Adipocyte (in vitro differentiated cells): Measurements from ENCODE around the gene WDTC1.
"Not testable (repeated sequence)": the region's sequence is repeated elsewhere in the genome, so short reads cannot be mapped to it uniquely, and the experiment has no call there.

ENCODE experiments used
- DNase-seq: peaks from one replicate; pipeline ENCODE4 v3.0.0-alpha.2; 2015; ENCODE audit warnings: low read depth
- H3K27me3 ChIP-seq: replicated peaks from 2 replicates; pipeline ENCODE4 v1.7.0; 2013; ENCODE audit warnings: mild to moderate bottlenecking, low read length, moderate library complexity; ENCODE audit not compliant: control insufficient read depth, insufficient read depth
- H3K36me3 ChIP-seq: 2 replicates; pipeline ENCODE4 v1.7.0; 2013; ENCODE audit warnings: low read length, mild to moderate bottlenecking, moderate library complexity; ENCODE audit not compliant: control insufficient read depth, insufficient read depth, severe bottlenecking
- H3K4me1 ChIP-seq: 2 replicates; pipeline ENCODE4 v1.7.0; 2013; ENCODE audit warnings: mild to moderate bottlenecking, low read length, moderate library complexity; ENCODE audit not compliant: control insufficient read depth, insufficient read depth
- H3K4me3 ChIP-seq: 2 replicates; pipeline ENCODE4 v1.7.0; 2013; ENCODE audit warnings: mild to moderate bottlenecking, low read length, moderate library complexity
- H3K9ac ChIP-seq: 2 replicates; pipeline ENCODE4 v1.7.0; 2013; ENCODE audit warnings: mild to moderate bottlenecking, low read length, moderate library complexity
- H3K9me3 ChIP-seq: 2 replicates; pipeline ENCODE4 v1.7.0; 2013; ENCODE audit warnings: mild to moderate bottlenecking, low read length, moderate library complexity; ENCODE audit not compliant: control insufficient read depth

WDTC1 gene

DNA sequence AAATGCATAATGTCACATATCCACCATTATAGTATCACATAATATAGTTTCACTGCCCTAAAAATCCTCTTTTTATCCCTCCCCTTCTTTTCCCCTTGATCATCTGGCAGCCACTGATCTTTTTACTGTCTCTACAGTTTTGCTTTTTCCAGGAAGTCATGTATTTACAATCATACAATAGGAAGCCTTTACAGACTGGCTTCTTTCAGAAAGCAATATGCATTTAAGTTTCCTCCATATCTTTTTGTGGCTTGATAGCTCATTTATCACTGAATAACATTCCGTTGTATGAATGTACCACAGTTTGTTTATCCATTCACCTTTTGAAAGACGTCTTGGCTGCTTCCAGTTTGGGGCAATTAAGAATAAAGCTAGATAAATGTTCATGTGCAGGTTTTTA is 14.3 kb upstream of the WDTC1 start:
- no peak overlapping the region for H3K4me3 ChIP-seq
- H3K36me3 ChIP-seq, result no peaks in the 10 kb centered on the region
- H3K9ac ChIP-seq, result no peak overlapping the region
- H3K9me3 ChIP-seq, result peaks cover 7% of the 10 kb centered on the region
- no peaks in the 10 kb centered on the region for H3K4me1 ChIP-seq
- peaks cover 6% of the 10 kb centered on the region for H3K27me3 ChIP-seq
- DNase-seq, result no peak

- not testable (repeated sequence) for H3K9me3 ChIP-seq, H3K9ac ChIP-seq, H3K4me3 ChIP-seq, H3K4me1 ChIP-seq, DNase-seq, H3K27me3 ChIP-seq, H3K36me3 ChIP-seq
Observed at GRCh38 chr1:27220702-27221497, 13.5 kb upstream of the WDTC1 start.

DNA sequence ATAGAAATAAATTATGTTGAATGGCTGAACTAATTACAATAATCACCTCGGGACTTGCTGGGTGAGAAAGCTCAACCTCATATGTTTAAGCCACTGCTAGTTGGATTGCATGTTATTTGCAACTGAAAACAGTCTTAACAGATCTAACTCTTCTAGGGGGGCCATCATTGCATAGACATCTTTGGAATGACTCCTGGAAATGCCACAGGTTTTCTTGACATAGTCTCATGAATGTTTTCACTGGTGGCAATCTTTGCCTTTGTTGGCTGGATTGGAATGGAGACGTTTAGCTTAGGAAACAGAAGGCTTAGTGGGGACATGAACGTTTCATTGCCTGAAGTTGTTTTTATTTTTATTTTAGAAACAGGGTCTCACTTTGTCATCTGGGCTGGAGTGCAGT is 8.8 kb upstream of the WDTC1 start:
- Histone ChIP-seq H3K9ac (no peak overlapping the region), H3K27me3 (no peaks in the 10 kb centered on the region), H3K4me3 (no peak overlapping the region), H3K36me3 (no peaks in the 10 kb centered on the region), H3K4me1 (no peaks in the 10 kb centered on the region), H3K9me3 (no peaks in the 10 kb centered on the region)
- DNase-seq, result no peak

GRCh38 chr1:27227765-27228164 is 6.7 kb upstream of the WDTC1 start:
- no peak for DNase-seq
- no peaks in the 10 kb centered on the region for H3K9me3 ChIP-seq
- no peak overlapping the region for H3K4me3 ChIP-seq
- H3K4me1 ChIP-seq, result no peaks in the 10 kb centered on the region
- no peaks in the 10 kb centered on the region for H3K36me3 ChIP-seq
- H3K9ac ChIP-seq, result no peak overlapping the region
- no peaks in the 10 kb centered on the region for H3K27me3 ChIP-seq

DNA sequence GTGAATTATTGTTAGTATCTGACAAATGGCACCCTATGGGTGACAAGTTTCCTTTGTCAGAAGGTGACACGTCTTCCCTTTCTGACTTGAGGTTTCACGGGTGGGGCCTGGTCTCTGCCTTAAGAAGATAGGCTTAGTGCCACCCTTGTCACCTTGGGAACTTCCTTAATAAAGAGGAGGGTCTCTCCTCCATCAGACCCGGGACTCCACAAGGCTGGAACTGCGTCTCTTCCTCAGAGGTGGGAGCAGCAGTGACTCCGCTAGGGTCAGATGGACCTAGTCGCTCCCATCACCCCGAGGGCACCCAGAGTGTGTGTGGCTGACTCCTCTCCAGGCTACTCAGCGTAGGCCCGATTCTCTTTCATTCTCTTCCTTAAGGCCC is 774 bp upstream of the WDTC1 start:
- DNase-seq, result no peak
- Histone ChIP-seq H3K9ac (peak overlapping the region; percentile 59), H3K9me3 (no peaks in the 10 kb centered on the region), H3K4me1 (peaks cover 11% of the 10 kb centered on the region), H3K36me3 (no peaks in the 10 kb centered on the region), H3K4me3 (peak overlapping the region; percentile 82), H3K27me3 (no peaks in the 10 kb centered on the region)

DNA sequence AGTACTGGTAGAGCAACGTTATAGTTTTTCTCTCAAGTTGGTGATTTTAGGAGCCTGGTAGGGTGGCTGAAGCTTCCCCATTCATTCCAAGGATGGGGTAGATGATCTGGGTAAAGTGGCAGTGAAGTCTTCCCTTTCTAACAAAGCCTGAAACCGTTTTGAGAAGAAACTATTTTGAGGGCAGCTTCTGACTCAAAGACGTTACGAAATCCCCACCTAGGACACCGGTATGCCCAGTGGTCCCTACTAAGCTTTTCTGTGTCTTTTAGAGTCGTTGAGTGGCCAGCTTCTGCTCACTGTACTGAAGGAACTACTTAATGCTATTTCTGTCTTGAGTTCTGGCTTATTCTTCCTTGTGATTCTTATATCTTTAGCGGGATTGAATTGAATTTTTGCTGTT is 1.4 kb downstream of the WDTC1 start:
- peak; percentile 65 for DNase-seq
- H3K4me3 ChIP-seq, result peak overlapping the region; percentile 82
- no peaks in the 10 kb centered on the region for H3K27me3 ChIP-seq
- H3K36me3 ChIP-seq, result no peaks in the 10 kb centered on the region
- no peaks in the 10 kb centered on the region for H3K9me3 ChIP-seq
- H3K4me1 ChIP-seq, result peaks cover 11% of the 10 kb centered on the region
- peak overlapping the region; percentile 73 for H3K9ac ChIP-seq

- H3K9ac ChIP-seq, result no peak overlapping the region
- no peaks in the 10 kb centered on the region for H3K36me3 ChIP-seq
- no peak overlapping the region for H3K4me3 ChIP-seq
- no peak for DNase-seq
- H3K27me3 ChIP-seq, result no peaks in the 10 kb centered on the region
- no peaks in the 10 kb centered on the region for H3K9me3 ChIP-seq
- peaks cover 11% of the 10 kb centered on the region for H3K4me1 ChIP-seq
Observed at GRCh38 chr1:27237112-27237511, 2.7 kb downstream of the WDTC1 start.

GRCh38 chr1:27238032-27238431 is 3.6 kb downstream of the WDTC1 start:
- Histone ChIP-seq H3K27me3 (no peaks in the 10 kb centered on the region), H3K36me3 (no peaks in the 10 kb centered on the region), H3K4me3 (no peak overlapping the region), H3K4me1 (peaks cover 11% of the 10 kb centered on the region), H3K9me3 (no peaks in the 10 kb centered on the region), H3K9ac (no peak overlapping the region)
- DNase-seq, result no peak

GRCh38 chr1:27241677-27242076 is 7.2 kb downstream of the WDTC1 start:
- H3K4me1 ChIP-seq, result no peaks in the 10 kb centered on the region
- no peaks in the 10 kb centered on the region for H3K36me3 ChIP-seq
- no peak overlapping the region for H3K9ac ChIP-seq
- DNase-seq, result no peak
- H3K4me3 ChIP-seq, result no peak overlapping the region
- H3K9me3 ChIP-seq, result no peaks in the 10 kb centered on the region
- H3K27me3 ChIP-seq, result no peaks in the 10 kb centered on the region

GRCh38 chr1:27243665-27244064 is 9.2 kb downstream of the WDTC1 start:
- DNase-seq, H3K9ac ChIP-seq, H3K27me3 ChIP-seq, H3K36me3 ChIP-seq, H3K9me3 ChIP-seq, H3K4me3 ChIP-seq, H3K4me1 ChIP-seq: not testable (repeated sequence)

DNA sequence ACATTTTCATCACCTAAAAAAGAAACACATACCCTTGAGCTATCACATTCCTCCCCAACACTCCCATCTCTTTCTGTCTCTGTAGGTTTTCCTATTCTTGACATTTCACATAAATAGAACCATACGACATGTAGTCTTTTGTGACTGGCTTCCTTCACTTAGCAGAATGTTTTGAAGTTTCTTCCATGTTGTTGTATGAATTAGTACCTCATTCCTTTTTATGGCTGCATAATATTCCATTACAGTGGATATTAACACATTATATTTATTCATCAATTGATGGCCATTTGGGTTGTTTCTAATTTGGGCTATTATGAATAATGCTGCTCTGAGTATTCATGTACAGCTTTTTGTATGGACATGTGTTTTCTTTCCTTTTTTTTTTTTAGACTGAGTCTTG is 11.8 kb downstream of the WDTC1 start:
- no peak overlapping the region for H3K4me3 ChIP-seq
- no peaks in the 10 kb centered on the region for H3K9me3 ChIP-seq
- DNase-seq, result no peak
- H3K9ac ChIP-seq, result no peak overlapping the region
- no peaks in the 10 kb centered on the region for H3K36me3 ChIP-seq
- no peaks in the 10 kb centered on the region for H3K27me3 ChIP-seq
- no peaks in the 10 kb centered on the region for H3K4me1 ChIP-seq

DNA sequence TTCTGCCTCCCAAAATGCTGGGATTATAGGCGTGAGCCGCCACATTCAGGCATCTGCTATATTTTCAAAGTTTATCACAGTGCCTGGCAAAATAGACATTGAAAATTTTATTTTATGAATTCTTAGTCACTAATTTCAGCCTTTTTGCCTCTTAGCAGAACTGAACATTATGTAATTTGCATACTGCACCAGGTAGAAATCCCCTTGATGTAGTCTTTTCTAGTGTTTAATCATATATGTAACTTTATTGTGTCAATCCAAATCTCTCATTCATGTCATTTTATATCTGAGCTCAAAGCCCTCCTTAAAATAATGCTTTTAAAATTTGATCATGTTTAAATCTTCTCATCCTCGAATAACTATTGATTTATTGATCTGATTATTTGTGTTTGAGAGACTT is 19.2 kb downstream of the WDTC1 start:
- H3K27me3 ChIP-seq, result no peaks in the 10 kb centered on the region
- H3K4me1 ChIP-seq, result no peaks in the 10 kb centered on the region
- no peak for DNase-seq
- no peaks in the 10 kb centered on the region for H3K9me3 ChIP-seq
- H3K4me3 ChIP-seq, result no peak overlapping the region
- no peak overlapping the region for H3K9ac ChIP-seq
- no peaks in the 10 kb centered on the region for H3K36me3 ChIP-seq
